HG02610 (cell line): Measurements from ENCODE around the gene PCDHGA1.
"Not testable (repeated sequence)": the region's sequence is repeated elsewhere in the genome, so short reads cannot be mapped to it uniquely, and the experiment has no call there.

Experiments used
- ATAC-seq: cut with Tn5 transposase; IDR thresholded peaks from one replicate; pipeline ENCODE4 v1.9.1; 2021; ENCODE audit warnings: mild to moderate bottlenecking, moderate library complexity; ENCODE audit not compliant: unreplicated experiment

The PCDHGA1 gene

DNA sequence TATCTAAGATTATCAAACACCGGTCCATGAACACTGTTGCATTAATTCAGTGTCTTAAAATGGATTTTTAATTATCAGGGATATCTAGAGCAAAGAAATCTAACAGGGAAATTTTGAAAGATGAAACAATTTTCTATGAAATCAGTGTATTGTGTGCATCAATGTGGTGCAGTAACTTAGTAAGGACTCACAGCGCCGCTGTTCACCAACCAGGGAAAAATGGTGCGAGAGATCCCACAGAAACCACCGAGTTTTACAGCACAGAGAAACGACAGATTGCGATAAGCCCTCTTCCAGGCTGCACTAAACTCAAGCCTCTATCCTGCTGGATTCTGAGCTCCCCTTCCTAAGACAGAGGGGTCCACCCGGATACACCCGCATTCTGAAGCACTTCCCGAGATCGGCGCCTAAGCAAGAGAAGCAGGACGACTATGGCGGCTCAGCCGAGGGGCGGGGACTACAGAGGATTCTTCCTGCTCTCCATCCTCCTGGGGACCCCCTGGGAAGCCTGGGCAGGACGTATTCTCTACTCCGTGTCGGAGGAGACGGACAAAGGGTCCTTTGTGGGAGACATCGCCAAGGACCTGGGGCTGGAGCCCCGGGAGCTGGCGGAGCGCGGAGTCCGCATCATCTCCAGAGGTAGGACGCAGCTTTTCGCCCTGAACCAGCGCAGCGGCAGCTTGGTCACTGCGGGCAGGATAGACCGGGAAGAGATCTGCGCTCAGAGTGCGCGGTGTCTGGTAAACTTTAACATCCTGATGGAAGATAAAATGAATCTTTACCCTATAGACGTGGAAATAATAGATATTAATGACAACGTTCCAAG lies 52.4 kb downstream of the PCDHGA1 start, which contains the start of gene PCDHGA7:
Gene PCDHGA7, plus strand, starts transcription at position 274 of the 826 bp plus-strand sequence. Its CDS starts 158 bp downstream, at position 432.
- no peak for ATAC-seq

DNA sequence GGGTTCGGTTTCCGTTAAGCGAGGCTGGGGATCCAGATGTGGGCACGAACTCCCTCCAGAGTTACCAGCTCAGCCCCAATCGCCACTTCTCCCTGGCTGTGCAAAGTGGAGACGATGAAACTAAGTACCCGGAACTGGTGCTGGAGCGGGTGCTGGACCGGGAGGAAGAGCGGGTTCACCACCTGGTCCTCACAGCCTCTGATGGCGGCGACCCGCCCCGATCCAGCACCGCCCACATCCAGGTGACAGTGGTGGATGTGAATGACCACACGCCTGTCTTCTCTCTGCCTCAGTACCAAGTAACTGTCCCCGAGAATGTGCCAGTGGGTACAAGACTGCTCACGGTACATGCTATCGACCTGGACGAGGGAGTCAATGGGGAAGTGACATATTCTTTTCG lies 53.0 kb downstream of the PCDHGA1 start:
- no peak for ATAC-seq

DNA sequence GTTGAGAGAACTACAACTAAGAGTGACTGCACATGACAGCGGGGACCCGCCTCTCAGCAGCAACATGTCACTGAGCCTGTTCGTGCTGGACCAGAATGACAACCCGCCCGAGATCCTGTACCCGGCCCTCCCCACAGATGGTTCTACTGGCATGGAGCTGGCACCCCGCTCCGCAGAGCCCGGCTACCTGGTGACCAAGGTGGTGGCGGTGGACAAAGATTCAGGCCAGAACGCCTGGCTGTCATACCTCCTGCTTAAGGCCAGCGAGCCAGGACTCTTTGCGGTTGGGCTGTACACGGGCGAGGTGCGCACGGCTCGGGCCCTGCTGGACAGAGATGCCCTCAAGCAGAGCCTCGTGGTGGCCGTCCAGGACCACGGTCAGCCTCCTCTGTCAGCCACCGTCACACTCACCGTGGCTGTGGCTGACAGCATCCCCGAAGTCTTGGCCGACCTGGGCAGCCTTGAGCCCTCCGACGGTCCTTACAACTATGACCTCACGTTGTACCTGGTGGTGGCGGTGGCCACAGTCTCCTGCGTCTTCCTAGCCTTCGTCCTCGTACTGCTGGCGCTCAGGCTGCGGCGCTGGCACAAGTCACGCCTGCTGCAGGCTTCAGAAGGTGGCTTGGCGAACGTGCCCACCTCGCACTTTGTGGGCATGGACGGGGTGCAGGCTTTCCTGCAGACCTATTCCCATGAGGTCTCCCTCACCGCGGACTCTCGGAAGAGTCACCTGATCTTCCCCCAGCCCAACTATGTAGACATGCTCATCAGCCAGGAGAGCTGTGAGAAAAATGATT lies 54.4 kb downstream of the PCDHGA1 start:
- ATAC-seq, result no peak

- not testable (repeated sequence) for ATAC-seq
Measured at GRCh38 chr5:141387557-141388311, 57.4 kb downstream of the PCDHGA1 start, which contains the start of gene PCDHGB4. Gene PCDHGB4, plus strand, starts transcription at chr5:141387698. Its CDS starts 187 bp downstream, at chr5:141387885.

GRCh38 chr5:141388661-141389060 lies 58.3 kb downstream of the PCDHGA1 start:
- no peak for ATAC-seq

GRCh38 chr5:141389153-141390042 lies 59.1 kb downstream of the PCDHGA1 start:
- ATAC-seq, result no peak

GRCh38 chr5:141392429-141393198 lies 62.3 kb downstream of the PCDHGA1 start, which contains the start of gene PCDHGA8:
Gene PCDHGA8, plus strand, starts transcription at chr5:141392633. Its CDS starts 181 bp downstream, at chr5:141392814.
- no peak for ATAC-seq

DNA sequence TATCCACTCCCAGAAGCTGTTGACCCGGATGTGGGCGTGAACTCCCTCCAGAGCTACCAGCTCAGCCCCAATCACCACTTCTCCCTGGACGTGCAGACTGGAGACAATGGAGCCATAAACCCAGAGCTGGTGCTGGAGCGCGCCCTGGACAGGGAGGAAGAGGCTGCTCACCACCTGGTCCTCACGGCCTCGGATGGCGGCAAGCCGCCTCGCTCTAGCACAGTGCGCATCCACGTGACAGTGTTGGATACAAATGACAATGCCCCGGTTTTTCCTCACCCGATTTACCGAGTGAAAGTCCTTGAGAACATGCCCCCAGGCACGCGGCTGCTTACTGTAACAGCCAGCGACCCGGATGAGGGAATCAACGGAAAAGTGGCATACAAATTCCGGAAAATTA lies 63.0 kb downstream of the PCDHGA1 start:
- no peak for ATAC-seq

DNA sequence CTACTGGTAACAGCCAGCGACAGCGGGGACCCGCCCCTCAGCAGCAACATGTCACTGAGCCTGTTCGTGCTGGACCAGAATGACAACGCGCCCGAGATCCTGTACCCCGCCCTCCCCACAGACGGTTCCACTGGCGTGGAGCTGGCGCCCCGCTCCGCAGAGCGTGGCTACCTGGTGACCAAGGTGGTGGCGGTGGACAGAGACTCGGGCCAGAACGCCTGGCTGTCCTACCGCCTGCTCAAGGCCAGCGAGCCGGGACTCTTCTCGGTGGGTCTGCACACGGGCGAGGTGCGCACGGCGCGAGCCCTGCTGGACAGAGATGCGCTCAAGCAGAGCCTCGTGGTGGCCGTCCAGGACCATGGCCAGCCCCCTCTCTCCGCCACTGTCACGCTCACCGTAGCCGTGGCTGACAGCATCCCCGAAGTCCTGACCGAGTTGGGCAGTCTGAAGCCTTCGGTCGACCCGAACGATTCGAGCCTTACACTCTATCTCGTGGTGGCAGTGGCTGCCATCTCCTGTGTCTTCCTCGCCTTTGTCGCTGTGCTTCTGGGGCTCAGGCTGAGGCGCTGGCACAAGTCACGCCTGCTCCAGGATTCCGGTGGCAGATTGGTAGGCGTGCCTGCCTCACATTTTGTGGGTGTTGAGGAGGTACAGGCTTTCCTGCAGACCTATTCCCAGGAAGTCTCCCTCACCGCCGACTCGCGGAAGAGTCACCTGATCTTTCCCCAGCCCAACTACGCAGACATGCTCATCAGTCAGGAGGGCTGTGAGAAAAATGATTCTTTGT lies 64.3 kb downstream of the PCDHGA1 start:
- not testable (repeated sequence) for ATAC-seq

DNA sequence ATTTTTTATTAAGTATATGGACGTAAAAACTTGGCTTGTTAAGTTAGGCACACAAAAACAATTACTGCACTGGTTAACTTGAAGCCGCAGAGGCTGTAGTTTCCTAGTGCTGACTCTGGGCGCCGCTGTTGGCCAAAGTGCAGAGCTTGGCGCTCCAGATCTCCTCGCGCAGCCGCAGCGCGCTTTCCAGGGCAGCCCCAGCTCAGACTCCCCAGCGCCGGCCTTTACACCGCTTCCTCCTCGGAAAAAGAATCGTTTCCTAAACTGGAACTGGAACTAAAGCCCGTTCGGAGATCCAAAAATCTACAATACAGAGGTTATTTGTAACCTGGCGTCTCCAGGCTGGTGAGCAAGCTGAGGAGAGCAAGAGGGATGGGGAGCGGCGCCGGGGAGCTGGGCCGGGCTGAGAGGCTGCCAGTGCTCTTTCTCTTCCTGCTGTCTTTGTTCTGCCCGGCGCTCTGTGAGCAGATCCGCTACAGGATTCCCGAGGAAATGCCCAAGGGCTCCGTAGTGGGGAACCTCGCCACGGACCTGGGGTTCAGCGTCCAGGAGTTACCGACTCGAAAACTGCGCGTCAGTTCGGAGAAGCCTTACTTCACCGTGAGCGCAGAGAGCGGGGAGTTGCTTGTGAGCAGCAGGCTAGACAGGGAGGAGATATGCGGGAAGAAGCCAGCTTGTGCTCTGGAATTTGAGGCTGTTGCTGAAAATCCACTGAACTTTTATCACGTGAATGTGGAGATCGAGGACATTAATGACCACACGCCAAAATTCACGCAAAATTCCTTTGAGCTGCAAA lies 67.6 kb downstream of the PCDHGA1 start, which contains the start of gene PCDHGB5:
Gene PCDHGB5, plus strand, starts transcription at position 192 of the 796 bp plus-strand sequence. Its CDS starts 181 bp downstream, at position 373.
- ATAC-seq, result peak; percentile 95

DNA sequence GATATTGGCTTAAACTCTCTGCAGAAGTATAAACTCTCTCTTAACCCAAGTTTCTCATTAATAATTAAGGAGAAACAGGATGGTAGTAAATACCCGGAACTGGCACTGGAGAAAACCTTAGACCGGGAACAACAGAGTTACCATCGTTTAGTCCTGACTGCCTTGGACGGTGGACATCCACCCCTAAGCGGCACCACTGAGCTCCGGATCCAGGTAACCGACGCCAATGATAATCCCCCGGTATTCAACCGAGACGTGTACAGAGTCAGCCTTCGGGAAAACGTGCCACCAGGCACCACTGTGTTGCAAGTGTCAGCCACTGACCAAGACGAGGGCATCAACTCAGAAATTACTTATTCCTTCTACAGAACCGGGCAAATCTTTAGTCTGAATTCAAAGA lies 68.3 kb downstream of the PCDHGA1 start:
- ATAC-seq, result no peak

DNA sequence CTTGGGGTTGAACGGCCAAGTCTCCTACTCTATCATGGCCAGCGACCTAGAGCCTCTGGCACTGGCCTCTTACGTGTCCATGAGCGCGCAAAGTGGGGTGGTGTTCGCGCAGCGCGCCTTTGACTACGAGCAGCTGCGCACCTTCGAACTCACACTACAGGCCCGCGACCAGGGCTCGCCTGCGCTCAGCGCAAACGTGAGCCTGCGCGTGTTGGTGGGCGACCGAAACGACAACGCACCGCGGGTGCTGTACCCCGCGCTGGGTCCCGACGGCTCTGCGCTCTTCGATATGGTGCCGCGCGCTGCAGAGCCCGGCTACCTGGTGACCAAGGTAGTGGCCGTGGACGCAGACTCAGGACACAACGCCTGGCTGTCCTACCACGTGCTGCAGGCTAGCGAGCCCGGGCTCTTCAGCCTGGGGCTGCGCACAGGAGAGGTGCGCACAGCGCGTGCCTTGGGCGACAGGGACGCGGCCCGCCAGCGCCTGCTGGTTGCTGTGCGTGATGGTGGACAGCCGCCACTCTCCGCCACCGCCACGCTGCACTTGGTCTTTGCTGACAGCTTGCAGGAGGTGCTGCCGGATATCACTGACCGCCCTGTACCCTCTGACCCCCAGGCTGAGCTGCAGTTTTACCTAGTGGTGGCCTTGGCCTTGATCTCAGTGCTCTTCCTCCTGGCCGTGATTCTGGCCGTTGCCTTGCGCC lies 69.4 kb downstream of the PCDHGA1 start:
- no peak for ATAC-seq

DNA sequence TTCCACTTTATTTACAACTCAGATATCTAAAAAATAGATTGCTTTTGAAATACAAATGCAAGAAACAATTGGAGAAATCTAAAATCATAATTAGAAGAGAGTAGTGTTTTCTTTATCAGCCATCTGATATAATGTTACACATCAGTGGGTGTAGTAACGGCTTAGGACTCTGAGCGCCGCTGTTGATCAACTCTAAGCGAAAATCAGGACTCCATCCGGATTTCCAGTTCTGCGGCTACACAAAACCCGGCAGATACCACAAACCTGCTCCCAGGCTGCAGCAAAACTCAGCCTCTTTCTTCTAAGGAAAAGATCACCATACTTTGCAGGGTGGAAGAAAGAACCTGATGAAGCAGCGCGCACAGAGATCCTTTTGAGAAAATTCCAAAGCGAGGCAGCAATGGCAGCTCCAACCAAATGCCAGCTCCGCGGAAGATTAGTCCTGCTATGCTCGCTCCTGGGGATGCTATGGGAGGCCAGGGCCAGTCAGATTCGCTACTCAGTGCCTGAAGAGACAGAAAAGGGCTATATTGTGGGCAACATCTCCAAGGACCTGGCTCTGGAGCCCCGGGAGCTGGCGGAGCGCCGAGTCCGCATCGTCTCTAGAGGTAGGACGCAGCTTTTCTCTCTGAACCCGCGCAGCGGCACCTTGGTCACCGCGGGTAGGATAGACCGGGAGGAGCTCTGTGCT lies 72.4 kb downstream of the PCDHGA1 start, which contains the start of gene PCDHGA9:
Gene PCDHGA9, plus strand, starts transcription at position 226 of the 691 bp plus-strand sequence. Its CDS starts 175 bp downstream, at position 401.
- no peak for ATAC-seq

- ATAC-seq, result no peak
Measured at GRCh38 chr5:141403387-141403786, 73.1 kb downstream of the PCDHGA1 start.

DNA sequence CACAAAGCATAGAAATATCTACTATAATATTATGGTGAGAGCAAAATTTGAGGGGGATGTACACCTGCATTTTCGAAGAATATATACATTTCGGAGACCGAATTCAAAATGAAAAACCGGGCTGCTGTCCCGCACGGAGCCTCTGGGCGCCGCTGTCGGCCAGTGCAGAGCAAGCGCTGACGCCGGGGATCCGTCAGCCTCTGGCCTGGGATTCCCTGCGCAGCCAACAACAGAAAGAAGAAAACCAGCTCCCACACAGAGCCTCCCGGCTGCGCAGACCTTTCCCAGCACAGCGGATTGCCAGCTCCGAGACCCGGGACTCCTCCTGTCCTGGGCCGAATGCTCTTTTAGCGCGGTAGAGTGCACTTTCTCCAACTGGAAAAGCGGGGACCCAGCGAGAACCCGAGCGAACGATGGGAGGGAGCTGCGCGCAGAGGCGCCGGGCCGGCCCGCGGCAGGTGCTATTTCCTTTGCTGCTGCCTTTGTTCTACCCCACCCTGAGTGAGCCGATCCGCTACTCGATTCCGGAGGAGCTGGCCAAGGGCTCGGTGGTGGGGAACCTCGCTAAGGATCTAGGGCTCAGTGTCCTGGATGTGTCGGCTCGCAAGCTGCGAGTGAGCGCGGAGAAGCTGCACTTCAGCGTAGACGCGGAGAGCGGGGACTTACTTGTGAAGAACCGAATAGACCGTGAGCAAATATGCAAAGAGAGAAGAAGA lies 77.6 kb downstream of the PCDHGA1 start, which contains the start of gene PCDHGB6:
Gene PCDHGB6, plus strand, starts transcription at position 232 of the 716 bp plus-strand sequence. Its CDS starts 182 bp downstream, at position 414.
- ATAC-seq, result not testable (repeated sequence)
